ENCODE data around the gene BCL2. TPM values are rescaled to one million over a fixed set of nuclear protein-coding genes. Genes with fewer than 3 reads are reported as not detected.
A peak's percentile ranks its signal among the peaks of the same experiment; 100 is the strongest.

Gene BCL2
- total RNA-seq, 2 donors from 2014 or later: 98.3 to 133 TPM

GRCh38 chr18:63312737-63313395 lies 6.7 kb downstream of the BCL2 start:
- Mint-ChIP-seq H3K9me3 (no peaks in the 10 kb centered on the region), H3K4me3 (peak overlapping the region; percentile 96 to 99), H3K4me1 (ENCODE audit: low read depth) (peaks cover 72% of the 10 kb centered on the region), H3K27me3 (ENCODE audit: low read depth) (no peaks in the 10 kb centered on the region), H3K27ac (peak overlapping the region; percentile 96), H3K36me3 (ENCODE audit: insufficient read depth in 2 of 2) (peaks cover 27 to 41% of the 10 kb centered on the region in 2 donors)
- no peak for ATAC-seq (replicated peaks in 1 of 2)
- no peak for DNase-seq

GRCh38 chr18:63312019-63312409 lies 7.6 kb downstream of the BCL2 start:
- ATAC-seq (replicated peaks in 1 of 2) (no peak), DNase-seq (no peak)
- no peaks in the 10 kb centered on the region for H3K27me3 Mint-ChIP-seq (ENCODE audit: low read depth)
- H3K4me3 Mint-ChIP-seq: peak overlapping the region; percentile 96 to 99
- peak overlapping the region; percentile 96 for H3K27ac Mint-ChIP-seq
- peaks cover 23 to 42% of the 10 kb centered on the region in 2 donors for H3K36me3 Mint-ChIP-seq (ENCODE audit: insufficient read depth in 2 of 2)
- no peaks in the 10 kb centered on the region for H3K9me3 Mint-ChIP-seq
- peaks cover 80% of the 10 kb centered on the region for H3K4me1 Mint-ChIP-seq (ENCODE audit: low read depth)

DNA sequence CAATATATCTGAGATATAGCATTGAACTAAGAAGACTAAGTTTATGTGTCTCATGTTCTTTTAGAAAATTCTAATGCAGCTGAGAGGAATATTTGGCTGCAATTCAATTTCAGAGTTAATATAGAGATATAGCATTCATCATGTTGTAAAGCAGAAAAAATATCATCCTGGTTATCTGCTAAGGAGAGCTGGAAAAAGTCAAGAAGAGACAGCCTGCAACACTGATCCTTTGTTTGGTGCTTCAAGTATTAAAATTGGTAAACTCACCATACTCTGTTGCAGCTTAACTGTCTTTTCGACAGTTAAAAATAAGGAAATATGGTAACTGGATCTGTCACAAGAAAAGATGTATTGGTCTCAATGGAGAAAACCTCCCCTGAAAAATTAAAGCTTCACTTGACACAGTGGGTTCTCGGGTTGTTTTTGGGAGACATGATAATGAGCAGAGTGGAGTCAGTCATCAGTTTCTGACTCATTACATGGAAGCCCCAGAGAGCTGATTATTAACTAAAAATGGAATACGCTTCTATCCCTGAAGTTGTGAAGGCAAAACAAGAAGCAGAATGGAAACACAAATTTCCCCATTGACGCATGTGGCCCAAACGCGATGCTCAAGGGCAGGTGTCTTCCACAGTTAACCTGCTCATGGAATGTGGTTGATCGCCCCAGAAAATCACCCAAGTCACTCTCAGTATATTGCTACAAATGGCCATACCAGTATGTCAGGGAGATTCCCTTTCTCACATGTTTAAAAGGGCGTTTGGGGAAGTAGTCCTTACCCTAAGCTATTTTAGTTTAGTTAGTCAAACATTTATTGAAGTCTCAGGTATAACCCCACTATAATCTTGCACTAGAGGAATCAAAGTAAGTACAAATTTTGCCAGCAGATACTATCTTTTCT lies 8.2 kb downstream of the BCL2 start:
- ATAC-seq (replicated peaks in 1 of 2) (no peak), DNase-seq (no peak)
- H3K27me3 Mint-ChIP-seq (ENCODE audit: low read depth): no peaks in the 10 kb centered on the region
- H3K4me1 Mint-ChIP-seq (ENCODE audit: low read depth): peaks cover 87% of the 10 kb centered on the region
- H3K27ac Mint-ChIP-seq: peak overlapping the region; percentile 47
- H3K9me3 Mint-ChIP-seq: no peaks in the 10 kb centered on the region
- H3K36me3 Mint-ChIP-seq (ENCODE audit: insufficient read depth in 2 of 2): peaks cover 21 to 44% of the 10 kb centered on the region in 2 donors
- peak overlapping the region; percentile 96 to 99 for H3K4me3 Mint-ChIP-seq

- no peaks in the 10 kb centered on the region for H3K9me3 Mint-ChIP-seq
- H3K27ac Mint-ChIP-seq: peak overlapping the region; percentile 0
- no peaks in the 10 kb centered on the region for H3K27me3 Mint-ChIP-seq (ENCODE audit: low read depth)
- ATAC-seq (replicated peaks in 1 of 2) (peak; percentile 66 to 73), DNase-seq (peak; percentile 41 to 48)
- H3K4me3 Mint-ChIP-seq: peak overlapping the region; percentile 5 to 59
- peaks cover 97% of the 10 kb centered on the region for H3K4me1 Mint-ChIP-seq (ENCODE audit: low read depth)
- H3K36me3 Mint-ChIP-seq (ENCODE audit: insufficient read depth in 2 of 2): peaks cover 14 to 35% of the 10 kb centered on the region in 2 donors
Observed at GRCh38 chr18:63309422-63309821, 10.1 kb downstream of the BCL2 start.

- peak overlapping the region; percentile 26 for H3K27ac Mint-ChIP-seq
- H3K4me1 Mint-ChIP-seq (ENCODE audit: low read depth): peaks cover 97% of the 10 kb centered on the region
Observed at GRCh38 chr18:63307551-63308200, 11.9 kb downstream of the BCL2 start.

GRCh38 chr18:63306819-63307550 lies 12.6 kb downstream of the BCL2 start:
- Mint-ChIP-seq H3K36me3 (ENCODE audit: insufficient read depth in 2 of 2) (peaks cover 7 to 26% of the 10 kb centered on the region in 2 donors), H3K27me3 (ENCODE audit: low read depth) (no peaks in the 10 kb centered on the region), H3K4me1 (ENCODE audit: low read depth) (peaks cover 97% of the 10 kb centered on the region), H3K4me3 (peak overlapping the region in 1 of 2 donors; percentile 41), H3K9me3 (no peaks in the 10 kb centered on the region), H3K27ac (peak overlapping the region; percentile 49)
- DNase-seq (no peak), ATAC-seq (replicated peaks in 1 of 2) (no peak)

More at GRCh38 chr18:63307551-63308200, 11.9 kb downstream of the BCL2 start:
- DNase-seq: no peak
- H3K4me3 Mint-ChIP-seq: peak overlapping the region; percentile 31 to 41
- H3K27me3 Mint-ChIP-seq (ENCODE audit: low read depth): no peaks in the 10 kb centered on the region
- peaks cover 9 to 27% of the 10 kb centered on the region in 2 donors for H3K36me3 Mint-ChIP-seq (ENCODE audit: insufficient read depth in 2 of 2)
- no peaks in the 10 kb centered on the region for H3K9me3 Mint-ChIP-seq
- no peak for ATAC-seq (replicated peaks in 1 of 2)

- no peak overlapping the region for H3K4me3 Mint-ChIP-seq
- no peaks in the 10 kb centered on the region for H3K9me3 Mint-ChIP-seq
- H3K36me3 Mint-ChIP-seq (ENCODE audit: insufficient read depth in 2 of 2): peaks cover 9 to 29% of the 10 kb centered on the region in 2 donors
- peaks cover 97% of the 10 kb centered on the region for H3K4me1 Mint-ChIP-seq (ENCODE audit: low read depth)
- no peak for ATAC-seq (replicated peaks in 1 of 2)
- no peak for DNase-seq
- H3K27me3 Mint-ChIP-seq (ENCODE audit: low read depth): no peaks in the 10 kb centered on the region
- peak overlapping the region; percentile 10 for H3K27ac Mint-ChIP-seq
Observed at GRCh38 chr18:63306249-63306648, 13.3 kb downstream of the BCL2 start.

GRCh38 chr18:63303547-63303946 lies 16.0 kb downstream of the BCL2 start:
- Mint-ChIP-seq H3K27me3 (ENCODE audit: low read depth) (no peaks in the 10 kb centered on the region), H3K4me3 (peak overlapping the region; percentile 71 to 74), H3K27ac (peak overlapping the region; percentile 84), H3K9me3 (no peaks in the 10 kb centered on the region), H3K4me1 (ENCODE audit: low read depth) (peaks cover 97% of the 10 kb centered on the region), H3K36me3 (ENCODE audit: insufficient read depth in 2 of 2) (peaks cover 17 to 42% of the 10 kb centered on the region in 2 donors)
- no peak for ATAC-seq (replicated peaks in 1 of 2)
- no peak for DNase-seq

- Mint-ChIP-seq H3K27me3 (ENCODE audit: low read depth) (no peaks in the 10 kb centered on the region), H3K4me1 (ENCODE audit: low read depth) (peaks cover 96% of the 10 kb centered on the region), H3K36me3 (ENCODE audit: insufficient read depth in 2 of 2) (peaks cover 21 to 40% of the 10 kb centered on the region in 2 donors), H3K27ac (peak overlapping the region; percentile 99), H3K4me3 (peak overlapping the region; percentile 71 to 93), H3K9me3 (no peaks in the 10 kb centered on the region)
- no peak for DNase-seq
- no peak for ATAC-seq (replicated peaks in 1 of 2)
Observed at GRCh38 chr18:63302636-63303405, 16.7 kb downstream of the BCL2 start.

- Mint-ChIP-seq H3K4me3 (peak overlapping the region; percentile 71 to 93), H3K36me3 (ENCODE audit: insufficient read depth in 2 of 2) (peaks cover 23 to 39% of the 10 kb centered on the region in 2 donors), H3K27ac (peak overlapping the region; percentile 99), H3K9me3 (no peaks in the 10 kb centered on the region), H3K4me1 (ENCODE audit: low read depth) (peaks cover 90% of the 10 kb centered on the region), H3K27me3 (ENCODE audit: low read depth) (no peaks in the 10 kb centered on the region)
- ATAC-seq (replicated peaks in 1 of 2) (no peak), DNase-seq (no peak)
Observed at GRCh38 chr18:63302220-63302619, 17.3 kb downstream of the BCL2 start.

- Mint-ChIP-seq H3K4me1 (ENCODE audit: low read depth) (peaks cover 82% of the 10 kb centered on the region), H3K27ac (peak overlapping the region; percentile 99), H3K9me3 (no peaks in the 10 kb centered on the region), H3K27me3 (ENCODE audit: low read depth) (no peaks in the 10 kb centered on the region), H3K36me3 (ENCODE audit: insufficient read depth in 2 of 2) (peaks cover 26 to 34% of the 10 kb centered on the region in 2 donors), H3K4me3 (peak overlapping the region; percentile 71 to 93)
- DNase-seq (peak in 1 of 2 donors; percentile 39), ATAC-seq (replicated peaks in 1 of 2) (peak; percentile 38 to 67)
Observed at GRCh38 chr18:63301434-63301833, 18.1 kb downstream of the BCL2 start.
